ENCODE results near the gene CA10. TPM values are rescaled to one million over a fixed set of nuclear protein-coding genes. Genes with fewer than 3 reads are reported as not detected.

CA10 gene
- total RNA-seq, 2 donors from 2014 or later = 0.91 TPM; not detected in 1

DNA sequence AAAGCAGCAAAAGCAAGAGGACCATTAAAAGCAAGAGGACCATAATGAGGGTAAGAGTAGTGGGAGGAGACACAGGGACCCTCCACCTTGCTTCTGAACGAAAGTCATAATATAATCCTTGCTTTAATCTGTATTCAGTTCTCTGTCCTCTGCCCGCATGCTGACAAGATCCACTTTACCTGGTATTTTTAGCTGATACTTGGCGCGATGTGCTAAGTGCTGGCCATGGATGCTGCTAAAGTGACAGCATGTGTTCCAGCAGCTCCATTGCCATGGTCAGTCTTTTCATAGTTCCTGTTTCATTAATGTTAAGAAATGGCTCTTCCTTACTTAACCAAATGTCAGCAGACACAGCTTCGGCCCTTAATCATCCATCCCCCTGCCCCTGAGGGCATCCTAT lies 86.8 kb downstream of the CA10 start:
- H3K27ac ChIP-seq = no peak overlapping the region
- no peak for DNase-seq (ENCODE audit: low spot score)
- H3K36me3 ChIP-seq = no peaks in the 10 kb centered on the region
- H3K9me3 ChIP-seq = no peaks in the 10 kb centered on the region
- no peak for TF ChIP-seq POLR2A (IDR thresholded peaks at IDR 0.05)
- no peak for TF ChIP-seq POLR2AphosphoS5 (IDR thresholded peaks at IDR 0.05)
- TF ChIP-seq, protein P1, sequence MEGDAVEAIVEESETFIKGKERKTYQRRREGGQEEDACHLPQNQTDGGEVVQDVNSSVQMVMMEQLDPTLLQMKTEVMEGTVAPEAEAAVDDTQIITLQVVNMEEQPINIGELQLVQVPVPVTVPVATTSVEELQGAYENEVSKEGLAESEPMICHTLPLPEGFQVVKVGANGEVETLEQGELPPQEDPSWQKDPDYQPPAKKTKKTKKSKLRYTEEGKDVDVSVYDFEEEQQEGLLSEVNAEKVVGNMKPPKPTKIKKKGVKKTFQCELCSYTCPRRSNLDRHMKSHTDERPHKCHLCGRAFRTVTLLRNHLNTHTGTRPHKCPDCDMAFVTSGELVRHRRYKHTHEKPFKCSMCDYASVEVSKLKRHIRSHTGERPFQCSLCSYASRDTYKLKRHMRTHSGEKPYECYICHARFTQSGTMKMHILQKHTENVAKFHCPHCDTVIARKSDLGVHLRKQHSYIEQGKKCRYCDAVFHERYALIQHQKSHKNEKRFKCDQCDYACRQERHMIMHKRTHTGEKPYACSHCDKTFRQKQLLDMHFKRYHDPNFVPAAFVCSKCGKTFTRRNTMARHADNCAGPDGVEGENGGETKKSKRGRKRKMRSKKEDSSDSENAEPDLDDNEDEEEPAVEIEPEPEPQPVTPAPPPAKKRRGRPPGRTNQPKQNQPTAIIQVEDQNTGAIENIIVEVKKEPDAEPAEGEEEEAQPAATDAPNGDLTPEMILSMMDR (IDR thresholded peaks at IDR 0.05) = no peak
- no peaks in the 10 kb centered on the region for H3K4me1 ChIP-seq (replicated peaks)
- intact Hi-C loops (cut with DNase I) = loop anchor here (10.0 kb wide), 1 partner anchor 57 kb away; no protein-coding TSS in a partner anchor
- no peak overlapping the region for H3K4me3 ChIP-seq
- 90% methylated on average over 5 of the region's 5 CpGs for WGBS
- H3K27me3 ChIP-seq (replicated peaks; ENCODE audit: insufficient read depth) = no peaks in the 10 kb centered on the region

DNA sequence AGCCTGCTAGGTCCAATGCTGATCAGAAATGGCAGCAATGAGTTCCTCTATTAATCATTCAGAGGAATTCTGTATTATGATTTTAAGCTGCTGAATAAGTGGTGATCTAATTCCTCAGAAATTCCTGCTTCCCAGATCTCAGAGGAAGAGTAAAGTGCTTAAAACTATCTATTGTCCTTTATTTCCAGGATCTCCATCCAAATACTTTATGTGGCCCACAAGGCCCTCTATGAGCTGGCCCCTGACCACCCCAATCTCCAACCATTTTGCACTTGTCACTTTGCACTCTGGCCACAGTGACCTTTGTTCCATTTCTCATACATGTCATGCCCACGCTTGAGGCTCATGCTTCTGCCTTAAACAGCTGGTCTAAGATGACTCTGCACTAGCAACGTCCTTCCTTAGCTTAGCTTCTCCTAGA lies 93.7 kb downstream of the CA10 start:
- TF ChIP-seq POLR2A (IDR thresholded peaks at IDR 0.05) (no peak), POLR2AphosphoS5 (IDR thresholded peaks at IDR 0.05) (no peak)
- TF ChIP-seq, protein P1 (IDR thresholded peaks at IDR 0.05) = no peak
- Histone ChIP-seq H3K27ac (no peak overlapping the region), H3K4me3 (no peak overlapping the region), H3K9me3 (no peaks in the 10 kb centered on the region), H3K27me3 (replicated peaks; ENCODE audit: insufficient read depth) (no peaks in the 10 kb centered on the region), H3K36me3 (no peaks in the 10 kb centered on the region), H3K4me1 (replicated peaks) (no peaks in the 10 kb centered on the region)
- no peak for DNase-seq (ENCODE audit: low spot score)
- intact Hi-C loops (cut with DNase I) = no loop called here
- WGBS = 68% methylated on average over 2 of the region's 2 CpGs

DNA sequence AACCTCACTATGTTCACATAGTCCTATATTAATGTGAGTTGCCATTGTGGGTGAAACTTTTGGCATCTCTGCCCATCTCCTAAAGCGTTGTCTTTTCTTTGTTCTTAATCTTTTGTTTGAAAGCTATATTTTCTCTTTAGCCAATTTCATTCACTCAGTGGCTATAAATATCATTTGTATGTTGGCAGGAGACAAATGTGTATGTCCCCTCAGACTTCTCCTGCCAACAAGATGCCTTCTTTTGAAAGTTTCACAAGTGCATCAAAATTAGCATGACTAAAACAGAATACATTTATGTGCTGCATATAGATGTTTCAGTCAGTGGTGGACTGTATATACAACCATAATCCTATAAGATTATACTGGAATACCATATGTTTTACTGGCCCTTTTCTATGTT lies 109.0 kb downstream of the CA10 start:
- H3K27ac ChIP-seq = no peak overlapping the region
- WGBS = 23% methylated on average over 1 of the region's 1 CpG
- H3K36me3 ChIP-seq = no peaks in the 10 kb centered on the region
- no peak for DNase-seq (ENCODE audit: low spot score)
- H3K4me3 ChIP-seq = no peak overlapping the region
- no peaks in the 10 kb centered on the region for H3K27me3 ChIP-seq (replicated peaks; ENCODE audit: insufficient read depth)
- TF ChIP-seq POLR2AphosphoS5 (IDR thresholded peaks at IDR 0.05) = no peak
- no peak for TF ChIP-seq POLR2A (IDR thresholded peaks at IDR 0.05)
- TF ChIP-seq, protein P1 (IDR thresholded peaks at IDR 0.05) = no peak
- intact Hi-C loops (cut with DNase I) = no loop called here
- H3K9me3 ChIP-seq = no peaks in the 10 kb centered on the region
- no peaks in the 10 kb centered on the region for H3K4me1 ChIP-seq (replicated peaks)

DNA sequence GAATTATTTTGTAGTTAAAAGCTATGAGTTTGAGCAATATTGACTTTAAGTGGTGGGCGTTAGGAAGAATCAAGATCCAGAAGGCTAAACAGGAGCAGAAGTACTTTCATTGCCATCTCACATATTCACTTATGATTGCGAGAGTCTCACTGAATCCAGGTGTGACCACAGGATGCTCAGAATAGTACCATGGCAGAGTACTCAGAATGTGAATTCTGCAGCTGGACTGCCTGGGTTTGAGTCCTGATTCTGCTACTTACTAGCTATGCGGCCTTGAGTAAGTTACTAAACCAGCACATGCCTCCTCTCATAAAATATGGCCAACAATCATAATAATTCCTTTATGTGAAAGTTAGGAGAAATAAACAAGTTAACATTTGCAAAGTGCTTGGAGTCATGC lies 109.5 kb downstream of the CA10 start:
- WGBS = 53% methylated on average over 3 of the region's 3 CpGs
- no peaks in the 10 kb centered on the region for H3K9me3 ChIP-seq
- H3K36me3 ChIP-seq = no peaks in the 10 kb centered on the region
- DNase-seq (ENCODE audit: low spot score) = no peak
- TF ChIP-seq, protein P1 (IDR thresholded peaks at IDR 0.05) = no peak
- TF ChIP-seq POLR2AphosphoS5 (IDR thresholded peaks at IDR 0.05) = no peak
- TF ChIP-seq POLR2A (IDR thresholded peaks at IDR 0.05) = no peak
- no peaks in the 10 kb centered on the region for H3K4me1 ChIP-seq (replicated peaks)
- no peak overlapping the region for H3K27ac ChIP-seq
- H3K4me3 ChIP-seq = no peak overlapping the region
- intact Hi-C loops (cut with DNase I) = no loop called here
- H3K27me3 ChIP-seq (replicated peaks; ENCODE audit: insufficient read depth) = no peaks in the 10 kb centered on the region

DNA sequence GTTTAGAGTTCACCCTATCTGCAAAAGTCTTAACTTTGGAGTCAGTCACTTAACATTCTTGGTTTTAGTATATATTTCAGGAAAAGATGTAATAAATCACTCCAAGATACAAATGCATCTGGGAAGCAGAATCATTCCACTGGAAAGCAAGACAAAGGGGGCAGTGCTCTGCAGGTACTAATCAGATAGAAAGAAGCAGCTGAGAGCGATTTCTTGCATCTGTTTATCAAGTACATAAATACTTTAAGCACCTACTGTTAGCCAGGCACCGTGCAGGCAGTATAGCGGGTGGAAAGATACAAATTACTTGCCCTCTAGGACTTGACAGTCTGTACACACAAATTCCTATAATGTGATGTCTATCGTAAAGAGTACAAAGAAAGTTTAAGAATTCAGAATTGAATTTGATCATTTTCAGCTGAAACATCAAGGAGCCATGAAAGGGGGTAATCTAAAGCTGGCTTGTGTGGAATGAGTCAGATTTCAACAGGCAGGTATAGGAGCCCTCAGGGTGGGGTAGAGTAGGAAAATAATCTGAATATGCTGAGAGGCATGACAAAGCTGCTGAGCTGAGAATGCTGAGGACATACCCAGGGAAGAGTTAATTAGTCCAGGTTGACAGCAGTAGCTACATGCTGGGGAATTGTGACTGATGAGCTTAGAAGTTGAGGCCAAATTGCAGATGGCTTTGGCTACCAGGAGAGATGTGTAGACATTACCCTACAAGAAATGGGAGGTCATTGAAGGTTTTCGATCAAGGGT lies 110.2 kb downstream of the CA10 start:
- H3K4me3 ChIP-seq = no peak overlapping the region
- TF ChIP-seq POLR2A (IDR thresholded peaks at IDR 0.05) = no peak
- TF ChIP-seq, protein P1 (IDR thresholded peaks at IDR 0.05) = no peak
- H3K36me3 ChIP-seq = no peaks in the 10 kb centered on the region
- no peaks in the 10 kb centered on the region for H3K9me3 ChIP-seq
- no peak for DNase-seq (ENCODE audit: low spot score)
- H3K27me3 ChIP-seq (replicated peaks; ENCODE audit: insufficient read depth) = no peaks in the 10 kb centered on the region
- intact Hi-C loops (cut with DNase I) = no loop called here
- no peaks in the 10 kb centered on the region for H3K4me1 ChIP-seq (replicated peaks)
- H3K27ac ChIP-seq = no peak overlapping the region
- 64% methylated on average over 5 of the region's 5 CpGs for WGBS
